Fibroblast of pulmonary artery (primary cell): Measurements from ENCODE around the gene NUBPL.

Source experiments
- DNase-seq: peaks from one replicate; pipeline ENCODE4 v3.0.0-alpha.2; 2010; ENCODE audit warnings: low read depth
- H3K4me3 ChIP-seq: replicated peaks from 2 replicates; pipeline ENCODE4 v1.5.1; 2011; ENCODE audit warnings: low read depth, mild to moderate bottlenecking, control low read depth, low read length, moderate library complexity
- CTCF ChIP-seq: IDR thresholded peaks from 2 replicates; pipeline ENCODE4 v1.5.1; 2011; ENCODE audit warnings: mild to moderate bottlenecking, control low read depth, low read length, inconsistent platforms; ENCODE audit errors: missing control alignments

Gene NUBPL

GRCh38 chr14:31543969-31544799 is 17.0 kb upstream of the NUBPL start:
- TF ChIP-seq CTCF, result peak; percentile 47
- no peak overlapping the region for H3K4me3 ChIP-seq
- DNase-seq, result peak; percentile 32

GRCh38 chr14:31544816-31545215 is 16.4 kb upstream of the NUBPL start:
- no peak for TF ChIP-seq CTCF
- DNase-seq, result no peak
- no peak overlapping the region for H3K4me3 ChIP-seq

- no peak for DNase-seq
- TF ChIP-seq CTCF, result no peak
- H3K4me3 ChIP-seq, result no peak overlapping the region
These were observed 15.9 kb upstream of the NUBPL start for GRCh38 chr14:31545328-31545727.

- TF ChIP-seq CTCF, result no peak
- no peak for DNase-seq
- H3K4me3 ChIP-seq, result no peak overlapping the region
These were observed 11.4 kb upstream of the NUBPL start for GRCh38 chr14:31549817-31550216.

- no peak for DNase-seq
- H3K4me3 ChIP-seq, result no peak overlapping the region
- TF ChIP-seq CTCF, result no peak
These were observed 10.6 kb upstream of the NUBPL start for GRCh38 chr14:31550589-31550988.

- TF ChIP-seq CTCF, result no peak
- H3K4me3 ChIP-seq, result no peak overlapping the region
- DNase-seq, result no peak
These were observed 5.0 kb upstream of the NUBPL start for GRCh38 chr14:31556191-31556590.

- no peak for TF ChIP-seq CTCF
- no peak for DNase-seq
- H3K4me3 ChIP-seq, result no peak overlapping the region
These were observed 1.3 kb upstream of the NUBPL start for GRCh38 chr14:31559939-31560338.
